Kidney epithelial cell (primary cell): ENCODE results near the gene UIMC1. TPM values are rescaled to one million over a fixed set of nuclear protein-coding genes. Genes with fewer than 3 reads are reported as not detected.

ENCODE experiments used
- DNase-seq: peaks from one replicate; pipeline ENCODE4 v3.0.0-alpha.2; 2010; ENCODE audit warnings: low read depth
- H3K27me3 ChIP-seq: 2 replicates; pipeline ENCODE4 v1.6.0; 2011; ENCODE audit warnings: low read length; ENCODE audit not compliant: control insufficient read depth, insufficient read depth
- H3K36me3 ChIP-seq: 2 replicates; pipeline ENCODE4 v1.5.1; 2011; ENCODE audit warnings: low read length; ENCODE audit not compliant: control insufficient read depth, insufficient read depth
- H3K4me3 ChIP-seq: 2 replicates; pipeline ENCODE4 v1.5.1; 2011; ENCODE audit warnings: low read depth, mild to moderate bottlenecking, control low read depth, low read length
- CTCF ChIP-seq: IDR thresholded peaks from 2 replicates; pipeline ENCODE4 v1.5.1; 2011; ENCODE audit warnings: mild to moderate bottlenecking, moderate library complexity, low read length, control low read depth, inconsistent platforms; ENCODE audit not compliant: insufficient read depth, poor library complexity, severe bottlenecking
- total RNA-seq: library from RNA; depleted of rRNA; stranded (reverse); fragments of >200 nt; gene quantifications from 2 replicates; pipeline ENCODE4 v1.2.3, GENCODE V29; 2015

The UIMC1 gene
- total RNA-seq, 1 donor from 2014 or later, result 24.5 TPM

GRCh38 chr5:176947847-176948246 is 58.7 kb downstream of the UIMC1 start:
- no peak for TF ChIP-seq CTCF
- H3K4me3 ChIP-seq, result no peak overlapping the region
- no peaks in the 10 kb centered on the region for H3K36me3 ChIP-seq
- no peaks in the 10 kb centered on the region for H3K27me3 ChIP-seq
- DNase-seq, result no peak

GRCh38 chr5:176944268-176944667 is 62.3 kb downstream of the UIMC1 start:
- DNase-seq, result no peak
- Histone ChIP-seq H3K27me3 (no peaks in the 10 kb centered on the region), H3K36me3 (no peaks in the 10 kb centered on the region), H3K4me3 (no peak overlapping the region)
- TF ChIP-seq CTCF, result no peak

- no peak overlapping the region for H3K4me3 ChIP-seq
- no peaks in the 10 kb centered on the region for H3K27me3 ChIP-seq
- TF ChIP-seq CTCF, result no peak
- no peak for DNase-seq
- H3K36me3 ChIP-seq, result no peaks in the 10 kb centered on the region
Observed at GRCh38 chr5:176943816-176944215, 62.8 kb downstream of the UIMC1 start.

GRCh38 chr5:176941951-176942350 is 64.6 kb downstream of the UIMC1 start:
- TF ChIP-seq CTCF, result no peak
- H3K4me3 ChIP-seq, result no peak overlapping the region
- DNase-seq, result no peak
- H3K27me3 ChIP-seq, result no peaks in the 10 kb centered on the region
- no peaks in the 10 kb centered on the region for H3K36me3 ChIP-seq

GRCh38 chr5:176938472-176938871 is 68.1 kb downstream of the UIMC1 start:
- no peaks in the 10 kb centered on the region for H3K36me3 ChIP-seq
- no peaks in the 10 kb centered on the region for H3K27me3 ChIP-seq
- no peak for DNase-seq
- no peak overlapping the region for H3K4me3 ChIP-seq
- no peak for TF ChIP-seq CTCF

- no peaks in the 10 kb centered on the region for H3K27me3 ChIP-seq
- no peaks in the 10 kb centered on the region for H3K36me3 ChIP-seq
- no peak overlapping the region for H3K4me3 ChIP-seq
- no peak for TF ChIP-seq CTCF
- DNase-seq, result no peak
Observed at GRCh38 chr5:176935017-176935416, 71.6 kb downstream of the UIMC1 start.
